ENCODE data around the gene SP140. TPM values are rescaled to one million over a fixed set of nuclear protein-coding genes. Genes with fewer than 3 reads are reported as not detected.
A peak's percentile ranks its signal among the peaks of the same experiment; 100 is the strongest.

SP140 gene
- total and polyA plus RNA-seq, 2 of the 13 experiments (the other 11 are each of a cell fraction or from before 2014, with no cell fraction given) = 0.57 to 0.80 TPM

- no peak for TF ChIP-seq ONECUT2 (CRISPR knock-in tag; IDR thresholded peaks at IDR 0.05)
- peak; percentile 94 for TF ChIP-seq REPIN1 (CRISPR knock-in tag; IDR thresholded peaks at IDR 0.05; ENCODE audit: borderline replicate concordance, low read depth)
- TF ChIP-seq E2F1 (CRISPR knock-in tag; IDR thresholded peaks at IDR 0.05) = peak; percentile 31; the same call in 1 of the 2 replicates
- TF ChIP-seq CENPT (CRISPR knock-in tag; IDR thresholded peaks at IDR 0.05; ENCODE audit: low read depth) = 0 out of 2 replicates have a peak, but pooled peaks have one; percentile 42
- TF ChIP-seq HMG20A (CRISPR knock-in tag; IDR thresholded peaks at IDR 0.05; ENCODE audit: borderline replicate concordance) = 0 out of 2 replicates have a peak, but pooled peaks have one; percentile 10
- peak; percentile 15 for TF ChIP-seq TBL1XR1 (IDR thresholded peaks at IDR 0.05; ENCODE audit: borderline replicate concordance, low read length, partially characterized antibody)
- TF ChIP-seq CCAR2 (optimal IDR thresholded peaks at IDR 0.05; ENCODE audit: low read depth, low read length) = no peak
- peak; percentile 63 for TF ChIP-seq MYC (CRISPR knock-in tag; IDR thresholded peaks at IDR 0.05; ENCODE audit: borderline replicate concordance)
- TF ChIP-seq SRSF9 (IDR thresholded peaks at IDR 0.05; ENCODE audit: borderline replicate concordance, insufficient read depth, low read depth, low read length, poor library complexity, severe bottlenecking) = no peak
- TF ChIP-seq SPEN (CRISPR knock-in tag; IDR thresholded peaks at IDR 0.05; ENCODE audit: low read depth) = peak; percentile 30; the same call in 1 of the 2 replicates
- TF ChIP-seq RFX1 (IDR thresholded peaks at IDR 0.05) = no peak
- peak; percentile 64 for TF ChIP-seq TAF1 (CRISPR knock-in tag; IDR thresholded peaks at IDR 0.05)
- TF ChIP-seq ZSCAN5A (CRISPR knock-in tag; IDR thresholded peaks at IDR 0.05; ENCODE audit: borderline replicate concordance) = 0 out of 2 replicates have a peak, but pooled peaks have one; percentile 48
- TF ChIP-seq AGO2 (optimal IDR thresholded peaks at IDR 0.05; ENCODE audit: low read depth, low read length) = peak; percentile 60
- TF ChIP-seq AGO1 (IDR thresholded peaks at IDR 0.05; ENCODE audit: low read depth, low read length, poor library complexity, severe bottlenecking) = peak; percentile 69
- TF ChIP-seq ZNF784 (CRISPR knock-in tag; IDR thresholded peaks at IDR 0.05; ENCODE audit: borderline replicate concordance) = peak; percentile 57; the same call in 1 of the 2 replicates
- TF ChIP-seq RFXAP (CRISPR knock-in tag; IDR thresholded peaks at IDR 0.05; ENCODE audit: borderline replicate concordance) = peak; percentile 78; the same call in 1 of the 2 replicates
- TF ChIP-seq HDAC1 (CRISPR knock-in tag; IDR thresholded peaks at IDR 0.05) = peak; percentile 65
- TF ChIP-seq YY1 (IDR thresholded peaks at IDR 0.05; ENCODE audit: insufficient read depth, insufficient replicate concordance, low read depth, low read length) = peak; percentile 90
- TF ChIP-seq FOXA3 (CRISPR knock-in tag; IDR thresholded peaks at IDR 0.05) = peak; percentile 25
- TF ChIP-seq ZNF580 (CRISPR knock-in tag; IDR thresholded peaks at IDR 0.05; ENCODE audit: borderline replicate concordance, low read depth) = 0 out of 2 replicates have a peak, but pooled peaks have one; percentile 65
- peak; percentile 49; the same call in 1 of the 2 replicates for TF ChIP-seq ZNF143 (CRISPR knock-in tag; IDR thresholded peaks at IDR 0.05)
- TF ChIP-seq ZNF451 (CRISPR knock-in tag; IDR thresholded peaks at IDR 0.05) = no peak
- 0 out of 2 replicates have a peak, but pooled peaks have one; percentile 31 for TF ChIP-seq SIN3B (IDR thresholded peaks at IDR 0.05; ENCODE audit: low read length)
- TF ChIP-seq JUN (CRISPR knock-in tag; IDR thresholded peaks at IDR 0.05) = 0 out of 2 replicates have a peak, but pooled peaks have one; percentile 20
- TF ChIP-seq ZNF501 (CRISPR knock-in tag; IDR thresholded peaks at IDR 0.05) = peak; percentile 61
- peak; percentile 82 for TF ChIP-seq RAD21 (CRISPR knock-in tag; IDR thresholded peaks at IDR 0.05)
Observed at GRCh38 chr2:230323385-230324106, 98.0 kb downstream of the SP140 start (continued).
